Mammary epithelial cell (primary cell): ENCODE measurements around the gene CYP2E1.

Source experiments
- EZH2 ChIP-seq: IDR thresholded peaks from 2 replicates; pipeline ENCODE4 v1.6.1; 2012; ENCODE audit warnings: low read length, inconsistent platforms, borderline replicate concordance
- TF ChIP-seq, protein P1 (sequence below), 2 donors: IDR thresholded peaks in 1 of 2; conservative IDR thresholded peaks in 1 of 2; 2 replicates each; pipeline ENCODE4 v1.5.1; 2011 to 2012; ENCODE audit warnings: inconsistent platforms in 2 of 2, low read length in 2 of 2, mild to moderate bottlenecking in 2 of 2, control low read depth in 1 of 2, low read depth in 1 of 2; ENCODE audit not compliant: insufficient read depth in 1 of 2; ENCODE audit errors: extremely low read depth in 1 of 2

DNA sequence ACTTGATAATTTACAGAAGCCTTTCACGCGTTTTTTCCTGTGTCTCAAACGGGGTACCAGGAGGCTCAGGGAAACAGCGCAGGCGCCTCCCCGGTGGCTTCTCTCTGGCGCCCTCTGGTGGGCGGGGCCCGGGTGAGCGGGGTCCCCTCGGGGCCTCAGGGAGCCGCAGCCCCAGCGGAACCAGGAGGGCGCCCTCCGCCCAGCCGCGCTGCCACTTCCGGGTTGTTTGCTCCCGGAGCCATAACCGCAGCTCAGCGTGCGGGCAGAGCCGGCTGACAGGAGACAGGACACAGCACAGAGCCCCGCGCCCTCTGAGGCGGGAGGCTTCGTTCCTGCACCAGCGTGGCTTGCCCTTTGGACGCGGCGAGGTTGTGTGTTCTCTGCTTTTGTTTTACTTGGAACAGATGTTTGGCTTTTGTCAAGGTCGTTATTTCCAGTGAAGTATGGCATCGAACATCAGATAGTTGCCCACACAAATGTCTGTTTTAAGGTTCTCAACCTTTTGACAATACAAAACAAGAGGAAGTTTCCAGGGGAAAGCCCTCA, 6.9 kb upstream of the CYP2E1 start:
- TF ChIP-seq, protein P1, sequence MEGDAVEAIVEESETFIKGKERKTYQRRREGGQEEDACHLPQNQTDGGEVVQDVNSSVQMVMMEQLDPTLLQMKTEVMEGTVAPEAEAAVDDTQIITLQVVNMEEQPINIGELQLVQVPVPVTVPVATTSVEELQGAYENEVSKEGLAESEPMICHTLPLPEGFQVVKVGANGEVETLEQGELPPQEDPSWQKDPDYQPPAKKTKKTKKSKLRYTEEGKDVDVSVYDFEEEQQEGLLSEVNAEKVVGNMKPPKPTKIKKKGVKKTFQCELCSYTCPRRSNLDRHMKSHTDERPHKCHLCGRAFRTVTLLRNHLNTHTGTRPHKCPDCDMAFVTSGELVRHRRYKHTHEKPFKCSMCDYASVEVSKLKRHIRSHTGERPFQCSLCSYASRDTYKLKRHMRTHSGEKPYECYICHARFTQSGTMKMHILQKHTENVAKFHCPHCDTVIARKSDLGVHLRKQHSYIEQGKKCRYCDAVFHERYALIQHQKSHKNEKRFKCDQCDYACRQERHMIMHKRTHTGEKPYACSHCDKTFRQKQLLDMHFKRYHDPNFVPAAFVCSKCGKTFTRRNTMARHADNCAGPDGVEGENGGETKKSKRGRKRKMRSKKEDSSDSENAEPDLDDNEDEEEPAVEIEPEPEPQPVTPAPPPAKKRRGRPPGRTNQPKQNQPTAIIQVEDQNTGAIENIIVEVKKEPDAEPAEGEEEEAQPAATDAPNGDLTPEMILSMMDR (conservative IDR thresholded peaks at IDR 0.05 in 1 of 2, IDR thresholded peaks at IDR 0.05 in 1 of 2; ENCODE audit: extremely low read depth in 1 of 2, insufficient read depth in 1 of 2, low read depth in 1 of 2, low read length in 2 of 2), result peak; percentile 50 to 94
- no peak for TF ChIP-seq EZH2
